ENCODE results near the gene PTK7.
"Not testable (repeated sequence)": the region's sequence is repeated elsewhere in the genome, so short reads cannot be mapped to it uniquely, and the experiment has no call there.

Gene PTK7

GRCh38 chr6:43075670-43076463 lies at the start of gene PTK7:
TSS of gene PTK7 (plus strand) at chr6:43076314. CDS start at chr6:43076489, 175 bp downstream.
- peak; percentile 79 to 81 for DNase-seq

GRCh38 chr6:43026365-43026764 lies 49.7 kb upstream of the PTK7 start:
- no peak for DNase-seq

- no peak for DNase-seq
These were observed 47.0 kb upstream of the PTK7 start for GRCh38 chr6:43029120-43029519.

- DNase-seq = no peak
These were observed 43.8 kb upstream of the PTK7 start for GRCh38 chr6:43032326-43032725.

- DNase-seq = no peak
These were observed 42.5 kb upstream of the PTK7 start for GRCh38 chr6:43033496-43034189.

- DNase-seq = no peak
These were observed 42.0 kb upstream of the PTK7 start for GRCh38 chr6:43034190-43034525.

- no peak for DNase-seq
These were observed 40.5 kb upstream of the PTK7 start for GRCh38 chr6:43035495-43036194.

GRCh38 chr6:43036712-43037111 lies 39.4 kb upstream of the PTK7 start:
- no peak for DNase-seq

- DNase-seq = no peak
These were observed 38.9 kb upstream of the PTK7 start for GRCh38 chr6:43037197-43037596.

- no peak for DNase-seq
These were observed 38.4 kb upstream of the PTK7 start for GRCh38 chr6:43037706-43038105.

- DNase-seq = no peak
These were observed 37.4 kb upstream of the PTK7 start for GRCh38 chr6:43038727-43039126.

GRCh38 chr6:43040542-43041257 lies 35.4 kb upstream of the PTK7 start:
- no peak for DNase-seq

GRCh38 chr6:43041475-43041874 lies 34.6 kb upstream of the PTK7 start:
- DNase-seq = not testable (repeated sequence)

GRCh38 chr6:43043310-43043709 lies 32.8 kb upstream of the PTK7 start:
- no peak for DNase-seq

- no peak for DNase-seq
These were observed 30.7 kb upstream of the PTK7 start for GRCh38 chr6:43045371-43045930.

GRCh38 chr6:43047998-43048397 lies 28.1 kb upstream of the PTK7 start:
- DNase-seq = no peak

GRCh38 chr6:43050981-43051380 lies 25.1 kb upstream of the PTK7 start:
- DNase-seq = no peak

- no peak for DNase-seq
These were observed 23.8 kb upstream of the PTK7 start for GRCh38 chr6:43052225-43052841.

GRCh38 chr6:43052842-43053544 lies 23.1 kb upstream of the PTK7 start:
- DNase-seq = no peak

GRCh38 chr6:43053545-43054205 lies 22.4 kb upstream of the PTK7 start, which contains the start of gene CUL7:
TSS of gene CUL7 (minus strand) at chr6:43053851. CDS start at chr6:43052788, 1,063 bp downstream.
- peak; percentile 78 to 85 for DNase-seq
